ENCODE measurements around the gene SOX14.

DNA sequence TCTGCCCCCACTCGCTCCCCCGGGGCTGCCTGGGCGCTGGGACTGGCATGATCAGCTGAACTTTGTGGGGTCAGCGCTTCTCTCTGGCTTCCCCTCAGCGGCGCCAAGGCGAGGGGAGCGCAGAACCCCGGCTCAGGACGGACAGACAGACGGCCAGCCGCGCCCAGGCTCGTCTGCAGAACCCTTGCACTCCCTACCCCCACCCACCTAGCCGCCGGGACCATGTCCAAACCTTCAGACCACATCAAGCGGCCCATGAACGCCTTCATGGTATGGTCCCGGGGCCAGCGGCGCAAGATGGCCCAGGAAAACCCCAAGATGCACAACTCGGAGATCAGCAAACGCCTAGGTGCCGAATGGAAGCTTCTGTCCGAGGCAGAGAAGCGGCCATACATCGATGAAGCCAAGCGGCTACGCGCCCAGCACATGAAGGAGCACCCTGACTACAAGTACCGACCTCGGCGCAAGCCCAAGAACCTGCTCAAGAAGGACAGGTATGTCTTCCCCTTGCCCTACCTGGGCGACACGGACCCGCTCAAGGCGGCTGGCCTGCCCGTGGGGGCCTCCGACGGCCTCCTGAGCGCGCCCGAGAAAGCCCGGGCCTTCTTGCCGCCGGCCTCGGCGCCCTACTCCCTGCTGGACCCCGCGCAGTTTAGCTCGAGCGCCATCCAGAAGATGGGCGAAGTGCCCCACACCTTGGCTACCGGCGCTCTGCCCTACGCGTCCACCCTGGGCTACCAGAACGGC is 621 bp downstream of the SOX14 start:
- TF ChIP-seq, protein P1, sequence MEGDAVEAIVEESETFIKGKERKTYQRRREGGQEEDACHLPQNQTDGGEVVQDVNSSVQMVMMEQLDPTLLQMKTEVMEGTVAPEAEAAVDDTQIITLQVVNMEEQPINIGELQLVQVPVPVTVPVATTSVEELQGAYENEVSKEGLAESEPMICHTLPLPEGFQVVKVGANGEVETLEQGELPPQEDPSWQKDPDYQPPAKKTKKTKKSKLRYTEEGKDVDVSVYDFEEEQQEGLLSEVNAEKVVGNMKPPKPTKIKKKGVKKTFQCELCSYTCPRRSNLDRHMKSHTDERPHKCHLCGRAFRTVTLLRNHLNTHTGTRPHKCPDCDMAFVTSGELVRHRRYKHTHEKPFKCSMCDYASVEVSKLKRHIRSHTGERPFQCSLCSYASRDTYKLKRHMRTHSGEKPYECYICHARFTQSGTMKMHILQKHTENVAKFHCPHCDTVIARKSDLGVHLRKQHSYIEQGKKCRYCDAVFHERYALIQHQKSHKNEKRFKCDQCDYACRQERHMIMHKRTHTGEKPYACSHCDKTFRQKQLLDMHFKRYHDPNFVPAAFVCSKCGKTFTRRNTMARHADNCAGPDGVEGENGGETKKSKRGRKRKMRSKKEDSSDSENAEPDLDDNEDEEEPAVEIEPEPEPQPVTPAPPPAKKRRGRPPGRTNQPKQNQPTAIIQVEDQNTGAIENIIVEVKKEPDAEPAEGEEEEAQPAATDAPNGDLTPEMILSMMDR (IDR thresholded peaks at IDR 0.05) = no peak
- TF ChIP-seq POLR2A (IDR thresholded peaks at IDR 0.05) = no peak
